Measurements from ENCODE around the gene UFD1. TPM values are rescaled to one million over a fixed set of nuclear protein-coding genes. Genes with fewer than 3 reads are reported as not detected.

UFD1 gene
- total RNA-seq, 4 donors from 2014 or later = 26.9 to 38.1 (median 30.1) TPM

DNA sequence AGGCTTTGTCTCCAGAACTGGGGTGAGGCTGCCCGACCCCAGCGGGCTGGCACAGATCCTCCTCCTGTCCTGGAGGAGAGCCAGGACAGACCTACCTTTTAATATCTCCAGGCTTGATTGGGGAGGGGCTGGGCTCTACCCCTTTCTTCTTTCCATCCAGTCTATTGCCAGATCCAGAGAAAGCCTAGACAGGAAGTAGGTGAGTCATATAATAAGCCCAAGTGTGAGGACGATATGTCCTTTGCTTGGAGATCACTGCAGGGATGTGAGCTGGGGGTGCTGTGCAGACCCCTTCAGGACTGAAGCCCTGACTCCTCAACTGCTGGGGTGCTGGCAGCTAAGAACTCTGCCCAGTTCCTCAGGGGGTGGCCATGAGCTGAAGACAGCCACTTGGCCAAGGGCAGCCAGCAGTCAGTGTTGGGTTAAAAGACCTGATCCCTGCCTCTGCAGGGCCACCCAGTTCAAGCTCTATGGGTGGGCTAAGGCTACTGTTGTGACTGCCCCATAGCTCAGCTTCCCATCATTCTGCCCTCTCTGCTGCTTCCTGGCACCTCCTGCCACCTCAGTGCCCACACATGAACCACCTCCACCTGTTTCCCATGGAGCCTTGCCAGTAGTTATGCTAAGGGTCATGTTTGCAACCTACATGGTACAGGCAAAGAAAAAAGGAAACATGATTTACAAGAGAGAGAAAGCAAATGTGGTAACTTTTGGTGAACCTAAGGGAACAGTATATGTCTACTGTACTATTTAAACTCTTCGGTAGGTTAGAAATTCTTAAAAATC, 23.2 kb downstream of the UFD1 start:
- Histone ChIP-seq H3K4me1 (no peaks in the 10 kb centered on the region), H3K9me3 (no peaks in the 10 kb centered on the region), H3K27me3 (no peaks in the 10 kb centered on the region), H3K36me3 (peaks cover 0 to 87% (median 0%) of the 10 kb centered on the region in 3 donors), H3K27ac (no peak overlapping the region), H3K4me3 (no peak overlapping the region)
- no peak for DNase-seq (ENCODE audit: low spot score in 2 of 2)
- WGBS, 2 donors = 68 to 69% methylated on average over 4 of the region's 4 CpGs
- TF ChIP-seq POLR2A (IDR thresholded peaks at IDR 0.05) (no peak), EP300 (IDR thresholded peaks at IDR 0.05) (no peak)
- TF ChIP-seq, protein P1, sequence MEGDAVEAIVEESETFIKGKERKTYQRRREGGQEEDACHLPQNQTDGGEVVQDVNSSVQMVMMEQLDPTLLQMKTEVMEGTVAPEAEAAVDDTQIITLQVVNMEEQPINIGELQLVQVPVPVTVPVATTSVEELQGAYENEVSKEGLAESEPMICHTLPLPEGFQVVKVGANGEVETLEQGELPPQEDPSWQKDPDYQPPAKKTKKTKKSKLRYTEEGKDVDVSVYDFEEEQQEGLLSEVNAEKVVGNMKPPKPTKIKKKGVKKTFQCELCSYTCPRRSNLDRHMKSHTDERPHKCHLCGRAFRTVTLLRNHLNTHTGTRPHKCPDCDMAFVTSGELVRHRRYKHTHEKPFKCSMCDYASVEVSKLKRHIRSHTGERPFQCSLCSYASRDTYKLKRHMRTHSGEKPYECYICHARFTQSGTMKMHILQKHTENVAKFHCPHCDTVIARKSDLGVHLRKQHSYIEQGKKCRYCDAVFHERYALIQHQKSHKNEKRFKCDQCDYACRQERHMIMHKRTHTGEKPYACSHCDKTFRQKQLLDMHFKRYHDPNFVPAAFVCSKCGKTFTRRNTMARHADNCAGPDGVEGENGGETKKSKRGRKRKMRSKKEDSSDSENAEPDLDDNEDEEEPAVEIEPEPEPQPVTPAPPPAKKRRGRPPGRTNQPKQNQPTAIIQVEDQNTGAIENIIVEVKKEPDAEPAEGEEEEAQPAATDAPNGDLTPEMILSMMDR (IDR thresholded peaks at IDR 0.05) = no peak

GRCh38 chr22:19455033-19455432, 24.0 kb downstream of the UFD1 start:
- H3K4me3 ChIP-seq = no peak overlapping the region
- 96% methylated on average over 2 of the region's 2 CpGs for WGBS, 2 donors
- no peak for DNase-seq (ENCODE audit: low spot score in 2 of 2)
- no peak for TF ChIP-seq POLR2A (IDR thresholded peaks at IDR 0.05)
- TF ChIP-seq EP300 (IDR thresholded peaks at IDR 0.05) = no peak
- TF ChIP-seq, protein P1 (IDR thresholded peaks at IDR 0.05) = no peak
- peaks cover 0 to 85% (median 0%) of the 10 kb centered on the region in 3 donors for H3K36me3 ChIP-seq
- H3K27ac ChIP-seq = no peak overlapping the region
- H3K4me1 ChIP-seq = no peaks in the 10 kb centered on the region
- H3K9me3 ChIP-seq = no peaks in the 10 kb centered on the region
- no peaks in the 10 kb centered on the region for H3K27me3 ChIP-seq

DNA sequence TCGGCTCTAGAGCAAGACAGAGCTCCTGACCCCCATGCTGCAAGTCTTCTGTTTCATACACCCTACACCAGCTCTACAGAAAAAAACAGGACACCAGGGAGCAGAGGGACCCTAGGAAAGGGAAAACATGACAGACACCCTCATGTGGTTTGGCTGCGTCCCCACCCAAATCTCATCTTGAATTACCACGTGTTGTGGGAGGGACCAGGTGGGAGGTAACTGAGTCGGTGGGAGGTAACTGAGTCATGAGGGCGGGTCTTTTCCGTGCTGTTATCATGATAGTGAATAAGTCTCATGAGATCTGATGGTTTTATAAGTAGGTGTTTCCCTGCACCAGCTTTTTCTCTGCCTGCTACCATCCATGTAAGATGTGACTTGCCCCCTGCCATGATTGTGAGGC, 24.8 kb downstream of the UFD1 start:
- TF ChIP-seq POLR2A (IDR thresholded peaks at IDR 0.05) (no peak), EP300 (IDR thresholded peaks at IDR 0.05) (no peak)
- peaks cover 0 to 78% (median 0%) of the 10 kb centered on the region in 3 donors for H3K36me3 ChIP-seq
- H3K4me1 ChIP-seq = no peaks in the 10 kb centered on the region
- H3K27ac ChIP-seq = no peak overlapping the region
- no peaks in the 10 kb centered on the region for H3K27me3 ChIP-seq
- no peak for DNase-seq (ENCODE audit: low spot score in 2 of 2)
- WGBS, 2 donors = 80 to 82% methylated on average over 6 of the region's 6 CpGs
- H3K4me3 ChIP-seq = no peak overlapping the region
- H3K9me3 ChIP-seq = no peaks in the 10 kb centered on the region

- no peak overlapping the region for H3K27ac ChIP-seq
- TF ChIP-seq POLR2A (IDR thresholded peaks at IDR 0.05) (no peak), EP300 (IDR thresholded peaks at IDR 0.05) (no peak)
- TF ChIP-seq, protein P1 (IDR thresholded peaks at IDR 0.05) = no peak
- H3K4me3 ChIP-seq = no peak overlapping the region
- DNase-seq (ENCODE audit: low spot score in 2 of 2) = no peak
- H3K36me3 ChIP-seq = peaks cover 0 to 78% (median 0%) of the 10 kb centered on the region in 3 donors
- no peaks in the 10 kb centered on the region for H3K9me3 ChIP-seq
- H3K4me1 ChIP-seq = peaks cover 0 to 3% (median under 1%) of the 10 kb centered on the region in 4 donors
- H3K27me3 ChIP-seq = no peaks in the 10 kb centered on the region
- 81% methylated on average over 5 of the region's 5 CpGs for WGBS, 2 donors
Measured at GRCh38 chr22:19453718-19454117, 25.3 kb downstream of the UFD1 start.

DNA sequence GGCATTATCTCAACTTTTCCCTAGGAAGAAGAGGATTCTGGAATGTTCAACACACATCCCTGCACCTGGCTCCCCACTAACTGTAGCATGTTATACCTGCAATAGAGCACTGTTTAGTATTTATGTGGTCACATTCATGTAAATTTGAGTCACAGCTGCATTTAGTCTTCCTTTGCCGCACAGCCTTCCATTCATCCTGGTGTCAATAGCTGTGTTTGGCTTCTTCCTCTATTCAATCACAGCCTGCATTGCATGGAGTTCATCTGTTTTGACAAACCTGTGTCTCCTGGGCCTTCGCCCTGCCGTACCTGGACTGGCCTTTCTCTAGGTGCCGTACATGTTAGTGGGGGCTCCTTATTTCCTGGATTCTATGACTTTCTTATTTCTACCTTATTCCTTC, 27.4 kb downstream of the UFD1 start:
- H3K4me1 ChIP-seq = peaks cover 0 to 15% (median 4%) of the 10 kb centered on the region in 4 donors
- no peak overlapping the region for H3K27ac ChIP-seq
- H3K4me3 ChIP-seq = no peak overlapping the region
- H3K27me3 ChIP-seq = no peaks in the 10 kb centered on the region
- DNase-seq (ENCODE audit: low spot score in 2 of 2) = no peak
- TF ChIP-seq, protein P1 (IDR thresholded peaks at IDR 0.05) = no peak
- TF ChIP-seq POLR2A (IDR thresholded peaks at IDR 0.05) (no peak), EP300 (IDR thresholded peaks at IDR 0.05) (no peak)
- H3K9me3 ChIP-seq = no peaks in the 10 kb centered on the region
- 93 to 98% methylated on average over 4 of the region's 4 CpGs for WGBS, 2 donors
- peaks cover 0 to 60% (median 0%) of the 10 kb centered on the region in 3 donors for H3K36me3 ChIP-seq

Measured in tibial nerve (tissue), 4 donors.